Activated CD8-positive, alpha-beta memory T cell treated with anti-CD3 and anti-CD28 coated beads, Interleukin-2, amount 50 U/mL, for 1 hour (primary cell): Measurements from ENCODE around the gene LYAR.

Experiments
- DNase-seq: peaks from one replicate; pipeline ENCODE4 v3.0.0-alpha.2; 2020; ENCODE audit errors: extremely low read depth

Gene LYAR, protein sequence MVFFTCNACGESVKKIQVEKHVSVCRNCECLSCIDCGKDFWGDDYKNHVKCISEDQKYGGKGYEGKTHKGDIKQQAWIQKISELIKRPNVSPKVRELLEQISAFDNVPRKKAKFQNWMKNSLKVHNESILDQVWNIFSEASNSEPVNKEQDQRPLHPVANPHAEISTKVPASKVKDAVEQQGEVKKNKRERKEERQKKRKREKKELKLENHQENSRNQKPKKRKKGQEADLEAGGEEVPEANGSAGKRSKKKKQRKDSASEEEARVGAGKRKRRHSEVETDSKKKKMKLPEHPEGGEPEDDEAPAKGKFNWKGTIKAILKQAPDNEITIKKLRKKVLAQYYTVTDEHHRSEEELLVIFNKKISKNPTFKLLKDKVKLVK

DNA sequence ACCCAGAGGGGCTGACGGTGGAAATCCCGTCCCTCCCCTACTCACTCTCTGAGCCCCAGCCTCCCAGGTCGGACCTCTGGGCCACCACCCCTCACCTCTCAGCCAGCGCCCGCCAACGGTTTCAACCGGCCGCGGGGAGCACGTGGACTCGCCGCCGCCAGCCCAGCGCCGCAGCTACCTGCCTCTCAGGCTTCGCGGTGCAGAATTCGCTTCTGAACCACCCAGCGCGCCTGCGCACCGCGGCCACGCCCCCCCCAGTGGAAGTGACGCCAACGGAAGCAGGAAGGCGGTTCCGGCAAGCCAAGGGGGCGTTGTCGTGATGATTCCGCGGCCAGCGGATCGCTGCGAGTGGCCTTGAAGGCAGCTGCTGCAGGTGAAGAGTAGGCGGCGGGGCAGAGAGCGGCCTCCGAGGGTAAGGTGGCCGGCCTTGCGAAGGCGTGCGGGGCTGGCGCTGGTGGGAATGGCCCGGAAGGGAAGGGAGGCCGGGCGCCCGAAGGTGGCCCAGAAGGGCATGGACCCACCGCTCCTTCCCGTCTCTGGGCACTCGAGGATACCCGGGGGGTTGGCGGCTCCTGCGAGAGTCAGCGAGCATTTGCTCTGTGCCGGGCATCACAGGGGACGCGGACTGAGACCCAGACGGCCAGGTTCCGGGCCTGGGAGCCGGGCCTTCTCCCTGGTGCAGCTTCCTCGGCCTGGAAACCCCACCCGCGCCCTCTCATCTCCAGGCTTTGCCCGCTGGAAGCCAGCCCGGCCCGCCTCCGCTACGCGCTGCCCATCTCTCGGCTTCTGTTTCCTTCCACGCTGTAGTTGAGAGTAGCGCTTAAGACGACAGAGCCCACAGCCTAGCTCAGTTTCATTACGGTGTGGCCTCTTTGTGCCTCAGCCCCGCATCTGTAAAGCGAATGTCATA is at the start of gene LYAR, which contains the start of gene ZBTB49:
TSS of gene LYAR (minus strand) at position 214 of the 910 bp plus-strand sequence. CDS start 6,412 bp downstream, outside the sequence.
TSS of gene ZBTB49 (plus strand) at position 311 of the 910 bp plus-strand sequence. CDS start 9,695 bp downstream, outside the sequence.
- DNase-seq, result peak; percentile 84

GRCh38 chr4:4339504-4340085 is 49.6 kb upstream of the LYAR start:
- DNase-seq, result no peak

DNA sequence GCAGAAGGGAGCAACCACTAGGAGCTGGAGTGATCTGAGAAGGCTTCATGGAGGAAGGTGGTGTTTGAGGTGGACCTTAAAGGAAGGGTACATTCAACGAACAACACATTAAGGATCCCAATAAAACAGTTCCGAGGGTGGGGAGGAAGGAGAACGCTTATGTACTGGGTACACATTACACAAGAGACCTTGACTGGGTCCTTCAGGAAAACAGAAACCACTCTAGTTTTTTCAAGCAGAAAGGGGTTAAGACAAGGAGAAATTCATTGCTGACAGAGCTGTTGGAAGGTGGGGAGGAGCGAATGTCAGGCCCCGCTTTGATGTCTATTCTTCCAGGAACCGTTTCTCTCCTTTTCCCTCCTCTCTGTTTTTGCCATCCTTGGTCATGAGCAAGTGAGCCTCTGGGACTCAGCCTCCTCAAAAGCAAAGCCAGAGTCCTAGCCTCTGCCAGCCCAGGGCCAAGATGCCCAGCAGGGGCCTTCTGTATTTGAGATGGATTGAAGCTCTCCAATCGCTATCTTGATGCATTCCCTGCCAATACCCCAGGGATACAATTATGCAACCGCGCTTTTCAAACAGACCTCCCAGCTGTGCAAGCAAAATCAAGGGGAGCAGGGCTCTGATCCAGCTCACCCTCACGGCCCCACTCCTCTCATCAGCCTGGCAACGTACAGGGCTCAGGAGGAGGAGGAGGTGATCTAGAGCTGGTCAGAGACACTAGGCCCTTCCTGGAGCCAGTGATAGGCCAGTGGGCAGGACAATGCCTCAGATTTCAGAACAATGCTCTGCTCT is 48.5 kb upstream of the LYAR start:
- DNase-seq, result no peak

- peak; percentile 47 for DNase-seq
Observed at GRCh38 chr4:4334798-4335520, 45.0 kb upstream of the LYAR start.

DNA sequence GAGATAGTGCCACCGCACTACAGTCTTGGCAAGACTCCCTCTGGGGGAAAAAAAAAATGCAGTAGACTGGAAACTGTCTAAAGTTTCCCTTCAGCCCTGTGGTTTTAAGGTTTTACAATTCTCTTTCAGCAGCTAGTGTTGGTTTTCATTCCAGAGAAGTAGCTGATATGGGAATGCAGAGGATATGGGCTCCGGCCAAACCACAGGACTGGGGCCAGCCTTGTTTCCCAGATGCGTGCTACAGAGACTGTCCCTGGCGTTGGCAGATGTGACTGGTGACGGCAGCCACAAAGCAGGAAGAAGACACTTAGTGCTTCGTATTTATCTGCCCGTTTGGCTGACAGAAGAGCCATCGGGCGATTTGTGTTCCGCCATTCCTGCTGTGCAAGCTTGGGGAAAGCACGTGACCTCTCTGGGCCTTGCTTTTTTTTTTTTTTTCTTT is 43.3 kb upstream of the LYAR start:
- no peak for DNase-seq

GRCh38 chr4:4332529-4332928 is 42.6 kb upstream of the LYAR start:
- no peak for DNase-seq

GRCh38 chr4:4330794-4331193 is 40.8 kb upstream of the LYAR start:
- no peak for DNase-seq

DNA sequence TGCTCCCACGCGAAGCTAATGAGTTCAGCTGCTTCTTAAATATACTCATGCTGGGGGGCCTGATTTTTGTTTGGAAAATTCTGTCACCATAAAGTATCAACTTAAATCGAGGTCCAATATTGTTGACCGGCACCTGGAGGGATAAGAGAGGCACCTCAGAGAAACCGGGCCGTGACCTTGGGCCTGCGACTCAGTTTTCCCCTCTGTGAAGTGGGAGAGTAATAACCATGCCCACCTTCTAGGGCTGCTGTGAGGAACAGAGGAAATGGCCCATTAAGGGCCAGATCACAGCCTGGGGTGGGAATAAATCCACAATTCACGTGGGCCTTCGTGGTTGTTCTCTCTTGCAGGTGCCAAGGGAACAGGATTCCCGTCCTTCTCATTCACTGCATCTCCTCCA is 39.5 kb upstream of the LYAR start:
- DNase-seq, result no peak

GRCh38 chr4:4328840-4329239 is 38.9 kb upstream of the LYAR start:
- no peak for DNase-seq

- DNase-seq, result no peak
Observed at GRCh38 chr4:4328206-4328605, 38.3 kb upstream of the LYAR start.

- no peak for DNase-seq
Observed at GRCh38 chr4:4327652-4328121, 37.7 kb upstream of the LYAR start.

DNA sequence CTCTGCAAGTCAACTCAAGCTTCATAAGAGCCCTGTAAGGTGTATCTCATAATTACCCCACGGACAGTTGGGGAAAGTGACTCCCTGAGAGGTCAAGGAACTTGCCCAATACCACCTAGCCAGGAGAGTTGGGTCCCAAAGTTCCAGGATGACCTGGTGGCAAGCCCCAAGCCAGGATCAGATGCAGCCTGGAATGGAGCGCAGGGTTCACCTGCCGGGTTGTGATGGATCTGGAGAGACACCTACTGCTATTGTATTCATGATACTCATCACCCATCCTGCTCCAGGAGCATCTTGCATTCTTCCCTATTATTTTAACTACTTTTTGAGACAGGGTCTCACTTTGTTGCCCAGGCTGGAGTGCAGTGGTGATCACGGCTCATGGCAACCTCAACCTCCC is 36.2 kb upstream of the LYAR start:
- no peak for DNase-seq

- no peak for DNase-seq
Observed at GRCh38 chr4:4325321-4325720, 35.4 kb upstream of the LYAR start.

DNA sequence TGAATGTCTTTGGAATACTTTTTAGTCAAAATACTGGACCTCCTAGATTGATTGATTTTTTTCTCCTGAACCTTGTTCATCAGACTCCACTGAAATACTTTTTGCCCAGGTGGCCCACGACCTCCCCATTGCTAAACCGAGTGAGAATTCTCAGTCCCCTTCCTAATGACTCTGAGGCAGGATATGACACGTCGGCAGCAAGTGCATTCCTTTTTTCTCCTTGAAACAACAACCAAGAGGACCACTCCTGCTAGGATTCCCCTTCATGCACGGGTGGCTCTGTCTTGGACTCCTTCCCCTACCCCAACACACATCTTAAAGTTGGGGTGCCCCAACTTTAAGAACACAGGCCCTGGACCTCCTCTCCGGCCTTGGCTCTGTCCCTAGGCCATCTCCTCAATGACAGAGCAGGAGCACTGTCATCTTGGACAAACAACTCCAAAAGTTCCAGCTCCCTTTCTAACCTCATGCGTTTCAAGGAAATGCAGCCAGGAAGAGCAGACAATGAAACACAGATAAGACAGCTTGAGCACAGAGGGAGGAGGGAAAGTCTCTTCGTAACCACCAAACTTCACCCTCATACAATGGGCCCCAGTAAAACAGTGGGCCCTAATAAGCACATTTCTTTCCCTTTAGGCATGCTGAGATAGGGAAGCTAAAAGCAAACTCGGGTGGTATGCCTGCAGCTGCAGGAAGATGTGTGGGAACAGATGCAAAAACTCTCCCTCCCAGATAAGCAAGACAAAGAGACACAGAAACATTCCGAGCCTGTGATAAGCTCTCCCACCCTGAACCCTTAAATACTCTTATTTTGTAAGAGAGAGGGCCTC is 34.0 kb upstream of the LYAR start:
- DNase-seq, result no peak

GRCh38 chr4:4321951-4322688 is 32.2 kb upstream of the LYAR start:
- DNase-seq, result no peak

- no peak for DNase-seq
Observed at GRCh38 chr4:4320951-4321714, 31.2 kb upstream of the LYAR start.

DNA sequence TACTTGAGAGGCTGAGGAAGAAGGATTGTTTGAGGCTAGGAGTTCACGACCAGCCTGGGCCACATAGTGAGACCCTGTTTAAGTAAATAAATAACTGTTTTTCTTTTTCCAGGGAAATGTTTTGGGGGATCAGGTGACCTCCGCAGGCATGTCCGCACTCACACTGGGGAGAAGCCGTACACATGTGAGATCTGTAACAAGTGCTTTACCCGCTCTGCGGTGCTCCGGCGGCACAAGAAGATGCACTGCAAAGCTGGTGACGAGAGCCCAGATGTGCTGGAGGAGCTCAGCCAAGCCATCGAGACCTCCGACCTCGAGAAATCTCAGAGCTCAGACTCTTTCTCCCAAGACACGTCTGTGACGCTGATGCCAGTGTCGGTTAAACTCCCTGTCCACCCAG is 30.6 kb upstream of the LYAR start:
- no peak for DNase-seq
